Measurements from ENCODE around the gene RPS21. TPM values are rescaled to one million over a fixed set of nuclear protein-coding genes. Genes with fewer than 3 reads are reported as not detected.

Gene RPS21
- total RNA-seq, 4 donors from 2014 or later: 1,664 to 5,734 (median 2,155) TPM

GRCh38 chr20:62404112-62404665 is 17.3 kb downstream of the RPS21 start:
- WGBS, 2 donors: 94 to 95% methylated on average over 9 of the region's 9 CpGs
- no peak for DNase-seq (ENCODE audit: low spot score in 2 of 2)
- intact Hi-C loops (cut with DNase I; ENCODE audit: low total_unique reads): loop anchor here (10.0 kb wide), 1 partner anchor 401 kb away; the partner anchor contains the start of gene OGFR
- TF ChIP-seq CTCF (IDR thresholded peaks at IDR 0.05) (no peak), POLR2A (IDR thresholded peaks at IDR 0.05) (no peak)
- no peak overlapping the region for H3K4me3 ChIP-seq (ENCODE audit: low read depth, poor library complexity, severe bottlenecking)

- H3K4me3 ChIP-seq (ENCODE audit: low read depth, poor library complexity, severe bottlenecking): no peak overlapping the region
- 91 to 92% methylated on average over 12 of the region's 12 CpGs for WGBS, 2 donors
- DNase-seq (ENCODE audit: low spot score in 2 of 2): no peak
- TF ChIP-seq CTCF (IDR thresholded peaks at IDR 0.05): no peak
- TF ChIP-seq POLR2A (IDR thresholded peaks at IDR 0.05): no peak
- intact Hi-C loops (cut with DNase I; ENCODE audit: low total_unique reads): loop anchor here (10.0 kb wide), 1 partner anchor 400 kb away; the partner anchor contains the start of gene OGFR
These were observed 17.8 kb downstream of the RPS21 start for GRCh38 chr20:62404761-62405107.

- DNase-seq (ENCODE audit: low spot score in 2 of 2): no peak
These were observed 18.4 kb downstream of the RPS21 start for GRCh38 chr20:62405108-62405980.

DNA sequence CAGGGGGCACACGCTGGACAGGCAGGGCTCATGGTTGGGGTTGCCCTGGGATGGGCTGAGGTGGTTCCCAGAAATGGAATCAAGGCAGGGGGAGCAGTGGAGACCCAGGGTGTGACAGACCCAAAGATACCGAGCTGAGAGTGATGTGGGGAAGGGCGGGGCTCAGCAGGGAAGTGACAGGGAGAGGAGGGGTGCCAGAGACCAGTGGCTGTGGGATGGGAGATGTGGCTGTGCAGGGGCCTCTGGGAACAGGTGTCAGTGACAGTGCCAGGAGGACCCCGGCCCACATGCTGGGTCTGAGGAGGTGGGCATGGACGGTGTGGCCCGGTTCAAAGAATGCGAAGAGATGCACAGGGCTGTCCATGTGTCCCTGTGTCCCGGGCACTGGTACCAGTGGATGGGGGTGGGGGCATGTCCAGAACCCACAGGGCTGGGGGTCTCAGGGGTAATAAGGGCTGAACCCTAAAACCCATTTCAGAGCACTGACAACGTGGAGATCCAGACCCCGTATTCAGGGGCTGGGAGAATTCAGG is 19.1 kb downstream of the RPS21 start:
- DNase-seq (ENCODE audit: low spot score in 2 of 2): no peak
- H3K4me3 ChIP-seq (ENCODE audit: low read depth, poor library complexity, severe bottlenecking): no peak overlapping the region
- WGBS, 2 donors: 59 to 63% methylated on average over 10 of the region's 10 CpGs
- TF ChIP-seq POLR2A (IDR thresholded peaks at IDR 0.05) (no peak), CTCF (IDR thresholded peaks at IDR 0.05) (no peak)
- intact Hi-C loops (cut with DNase I; ENCODE audit: low total_unique reads): loop anchor here (10.0 kb wide), 1 partner anchor 399 kb away; the partner anchor contains the start of gene OGFR

More at GRCh38 chr20:62405108-62405980, 18.4 kb downstream of the RPS21 start:
- intact Hi-C loops (cut with DNase I; ENCODE audit: low total_unique reads): loop anchor here (10.0 kb wide), 1 partner anchor 399 kb away; the partner anchor contains the start of gene OGFR
- no peak for TF ChIP-seq CTCF (IDR thresholded peaks at IDR 0.05)
- TF ChIP-seq POLR2A (IDR thresholded peaks at IDR 0.05): no peak
- H3K4me3 ChIP-seq (ENCODE audit: low read depth, poor library complexity, severe bottlenecking): no peak overlapping the region
- WGBS, 2 donors: 73 to 84% methylated on average over 22 to 23 of the region's 23 CpGs

GRCh38 chr20:62406635-62407176 is 19.8 kb downstream of the RPS21 start:
- DNase-seq (ENCODE audit: low spot score in 2 of 2): no peak
- WGBS, 2 donors: 0% methylated on average over 23 of the region's 42 CpGs; no CpG with 5 or more reads in 1 of the 2 donors
- peak overlapping the region; percentile 50 for H3K4me3 ChIP-seq (ENCODE audit: low read depth, poor library complexity, severe bottlenecking)
- intact Hi-C loops (cut with DNase I; ENCODE audit: low total_unique reads): loop anchor here (10.0 kb wide), 1 partner anchor 398 kb away; the partner anchor contains the start of gene OGFR
- TF ChIP-seq POLR2A (IDR thresholded peaks at IDR 0.05) (no peak), CTCF (IDR thresholded peaks at IDR 0.05) (no peak)

Measured in lower leg skin (tissue), 4 donors.